ENCODE data around the gene BRI3. TPM values are rescaled to one million over a fixed set of nuclear protein-coding genes. Genes with fewer than 3 reads are reported as not detected.

Gene BRI3
- polyA plus RNA-seq, 1 donor (not counting 4 experiments of a cell fraction or from before 2014, with no cell fraction given) = 121 TPM

DNA sequence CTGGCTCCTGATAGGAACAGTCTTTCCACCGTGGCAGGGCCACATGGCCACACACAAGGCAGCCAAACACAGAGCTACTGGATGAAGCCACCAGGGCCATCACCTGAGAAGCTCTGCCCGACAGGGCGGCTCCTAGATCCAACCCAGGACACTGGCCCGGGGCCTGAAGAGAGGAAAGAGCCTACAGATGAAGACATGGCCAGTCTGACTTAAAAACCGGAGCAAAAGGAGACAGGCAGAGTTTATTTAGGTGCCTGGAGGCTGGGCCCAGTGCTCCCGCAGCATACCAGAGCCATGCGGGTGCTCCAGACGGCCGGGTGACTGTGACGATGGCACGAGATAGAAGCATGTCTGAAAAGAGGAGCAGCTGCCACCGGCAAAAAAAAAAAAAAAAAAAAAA, 33.3 kb upstream of the BRI3 start:
- H3K27ac ChIP-seq (ENCODE audit: control insufficient read depth, insufficient read depth, low read length) = no peak overlapping the region

DNA sequence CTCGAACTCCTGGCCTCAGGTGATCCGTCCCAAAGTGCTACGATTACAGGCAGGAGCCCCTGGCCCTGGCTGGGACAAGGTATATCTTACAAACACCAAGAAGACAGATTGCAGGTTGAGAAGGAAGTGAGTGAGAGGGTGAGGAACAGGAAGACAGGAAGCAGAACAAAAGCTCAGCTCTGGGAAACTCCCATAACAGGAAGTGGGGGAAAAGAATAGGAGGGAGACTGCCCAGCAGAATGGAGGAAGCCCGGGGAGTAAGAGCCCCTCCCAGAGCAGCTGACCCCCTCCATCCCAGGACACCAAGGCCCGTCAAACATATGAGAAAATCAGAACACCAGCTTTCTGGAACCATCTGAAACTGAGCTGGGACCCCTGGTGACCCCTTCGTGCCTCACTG, 32.4 kb upstream of the BRI3 start:
- Histone ChIP-seq H3K4me1 (ENCODE audit: control insufficient read depth, extremely low read depth, insufficient read depth, low read length) (peaks cover 8% of the 10 kb centered on the region), H3K27ac (ENCODE audit: control insufficient read depth, insufficient read depth, low read length) (no peak overlapping the region), H3K36me3 (ENCODE audit: control insufficient read depth in 2 of 2, extremely low read depth in 1 of 2, insufficient read depth in 2 of 2, low read length in 2 of 2) (peaks cover 3 to 4% of the 10 kb centered on the region in 2 experiments), H3K27me3 (ENCODE audit: control insufficient read depth, extremely low read depth, insufficient read depth, low read length) (no peaks in the 10 kb centered on the region), H3K4me2 (ENCODE audit: control insufficient read depth, extremely low read depth, insufficient read depth, low read depth, low read length) (no peak overlapping the region), H3K4me3 (ENCODE audit: control insufficient read depth in 2 of 3, extremely low read depth in 1 of 3, insufficient read depth in 2 of 3, low read depth in 1 of 3, low read length in 3 of 3) (no peak overlapping the region), H4K20me1 (ENCODE audit: control insufficient read depth, extremely low read depth, insufficient read depth, low read length) (no peaks in the 10 kb centered on the region), H3K9me3 (ENCODE audit: control insufficient read depth, low read depth, low read length) (no peaks in the 10 kb centered on the region), H3K9me1 (ENCODE audit: control insufficient read depth, extremely low read depth, insufficient read depth, low read length) (no peaks in the 10 kb centered on the region), H3K9ac (ENCODE audit: control insufficient read depth, extremely low read depth, insufficient read depth, low read length) (no peak overlapping the region), H3K79me2 (ENCODE audit: control insufficient read depth, insufficient read depth, low read length) (peaks cover 13% of the 10 kb centered on the region), H2AFZ (ENCODE audit: control insufficient read depth, low read length) (no peak overlapping the region)
- TF ChIP-seq, protein P1, sequence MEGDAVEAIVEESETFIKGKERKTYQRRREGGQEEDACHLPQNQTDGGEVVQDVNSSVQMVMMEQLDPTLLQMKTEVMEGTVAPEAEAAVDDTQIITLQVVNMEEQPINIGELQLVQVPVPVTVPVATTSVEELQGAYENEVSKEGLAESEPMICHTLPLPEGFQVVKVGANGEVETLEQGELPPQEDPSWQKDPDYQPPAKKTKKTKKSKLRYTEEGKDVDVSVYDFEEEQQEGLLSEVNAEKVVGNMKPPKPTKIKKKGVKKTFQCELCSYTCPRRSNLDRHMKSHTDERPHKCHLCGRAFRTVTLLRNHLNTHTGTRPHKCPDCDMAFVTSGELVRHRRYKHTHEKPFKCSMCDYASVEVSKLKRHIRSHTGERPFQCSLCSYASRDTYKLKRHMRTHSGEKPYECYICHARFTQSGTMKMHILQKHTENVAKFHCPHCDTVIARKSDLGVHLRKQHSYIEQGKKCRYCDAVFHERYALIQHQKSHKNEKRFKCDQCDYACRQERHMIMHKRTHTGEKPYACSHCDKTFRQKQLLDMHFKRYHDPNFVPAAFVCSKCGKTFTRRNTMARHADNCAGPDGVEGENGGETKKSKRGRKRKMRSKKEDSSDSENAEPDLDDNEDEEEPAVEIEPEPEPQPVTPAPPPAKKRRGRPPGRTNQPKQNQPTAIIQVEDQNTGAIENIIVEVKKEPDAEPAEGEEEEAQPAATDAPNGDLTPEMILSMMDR (optimal IDR thresholded peaks at IDR 0.05 in 1 of 3, IDR thresholded peaks at IDR 0.05 in 1 of 3, conservative IDR thresholded peaks at IDR 0.05 in 1 of 3; ENCODE audit: extremely low read depth in 1 of 3, insufficient read depth in 2 of 3, low read length in 3 of 3) = no peak
- no peak for DNase-seq (ENCODE audit: low read depth, low spot score)
- dilution Hi-C loops (cut with MboI; ENCODE audit: extremely low pct_ligation_motif_present, low sequenced_read_pairs) = no loop called here
- no peak for FAIRE-seq

More for the DNA sequence above, 33.3 kb upstream of the BRI3 start:
- Histone ChIP-seq H3K4me1 (ENCODE audit: control insufficient read depth, extremely low read depth, insufficient read depth, low read length) (peaks cover 8% of the 10 kb centered on the region), H3K9me1 (ENCODE audit: control insufficient read depth, extremely low read depth, insufficient read depth, low read length) (no peaks in the 10 kb centered on the region), H3K9me3 (ENCODE audit: control insufficient read depth, low read depth, low read length) (no peaks in the 10 kb centered on the region), H3K9ac (ENCODE audit: control insufficient read depth, extremely low read depth, insufficient read depth, low read length) (no peak overlapping the region), H3K4me3 (ENCODE audit: control insufficient read depth in 2 of 3, extremely low read depth in 1 of 3, insufficient read depth in 2 of 3, low read depth in 1 of 3, low read length in 3 of 3) (no peak overlapping the region), H3K36me3 (ENCODE audit: control insufficient read depth in 2 of 2, extremely low read depth in 1 of 2, insufficient read depth in 2 of 2, low read length in 2 of 2) (peaks cover 4 to 6% of the 10 kb centered on the region in 2 experiments), H3K27me3 (ENCODE audit: control insufficient read depth, extremely low read depth, insufficient read depth, low read length) (no peaks in the 10 kb centered on the region), H4K20me1 (ENCODE audit: control insufficient read depth, extremely low read depth, insufficient read depth, low read length) (no peaks in the 10 kb centered on the region), H3K4me2 (ENCODE audit: control insufficient read depth, extremely low read depth, insufficient read depth, low read depth, low read length) (no peak overlapping the region), H2AFZ (ENCODE audit: control insufficient read depth, low read length) (no peak overlapping the region), H3K79me2 (ENCODE audit: control insufficient read depth, insufficient read depth, low read length) (peaks cover 9% of the 10 kb centered on the region)
- TF ChIP-seq, protein P1 (optimal IDR thresholded peaks at IDR 0.05 in 1 of 3, IDR thresholded peaks at IDR 0.05 in 1 of 3, conservative IDR thresholded peaks at IDR 0.05 in 1 of 3; ENCODE audit: extremely low read depth in 1 of 3, insufficient read depth in 2 of 3, low read length in 3 of 3) = no peak
- no peak for TF ChIP-seq EZH2 (IDR thresholded peaks at IDR 0.05; ENCODE audit: low read length)
- dilution Hi-C loops (cut with MboI; ENCODE audit: extremely low pct_ligation_motif_present, low sequenced_read_pairs) = no loop called here
- no peak for DNase-seq (ENCODE audit: low read depth, low spot score)
- FAIRE-seq = no peak
